K562 (cell line): ENCODE data around the gene IL24. TPM values are rescaled to one million over a fixed set of nuclear protein-coding genes. Genes with fewer than 3 reads are reported as not detected.

ENCODE experiments used
- CBX5 ChIP-seq: IDR thresholded peaks from 2 replicates; pipeline ENCODE4 v1.6.1; 2014; ENCODE audit warnings: low read depth, borderline replicate concordance
- CHD2 ChIP-seq: IDR thresholded peaks from 2 replicates; pipeline ENCODE4 v1.6.1; 2011; ENCODE audit warnings: low read depth, low read length
- DLX4 ChIP-seq: fragments of 250-450 bp; sonication (Bioruptor Pico); IDR thresholded peaks from 2 replicates; pipeline ENCODE4 v1.6.1; 2021; ENCODE audit warnings: mild to moderate bottlenecking
- E2F4 ChIP-seq: sonication (generic); formaldehyde crosslinking; IDR thresholded peaks from 2 replicates; pipeline ENCODE4 v1.8.0; 2022; ENCODE audit warnings: mild to moderate bottlenecking, low read depth, missing genetic modification reagents
- ELF4 ChIP-seq: fragments of 450-650 bp; formaldehyde crosslinking; IDR thresholded peaks from 2 replicates; pipeline ENCODE4 v1.4.0; 2022; ENCODE audit warnings: missing genetic modification characterization
- HMG20B ChIP-seq: fragments of 250-450 bp; sonication (Bioruptor Pico); IDR thresholded peaks from 2 replicates; pipeline ENCODE4 v1.5.0; 2021; ENCODE audit warnings: mild to moderate bottlenecking
- KDM1A ChIP-seq, 2 experiments: fragments of 450-650 bp; IDR thresholded peaks; 2 replicates each; pipeline ENCODE4 v1.6.1; 2016; ENCODE audit warnings: mild to moderate bottlenecking in 2 of 2
- L3MBTL2 ChIP-seq: fragments of 450-650 bp; IDR thresholded peaks from 2 replicates; pipeline ENCODE4 v1.6.1; 2016; ENCODE audit warnings: mild to moderate bottlenecking, moderate library complexity
- PCBP1 ChIP-seq: fragments of 200-400 bp; formaldehyde crosslinking; IDR thresholded peaks from 2 replicates; pipeline ENCODE4 v1.6.1; 2018; ENCODE audit warnings: mild to moderate bottlenecking, low read depth, low read length; ENCODE audit not compliant: poor library complexity, severe bottlenecking
- RBM25 ChIP-seq: fragments of 200-400 bp; formaldehyde crosslinking; IDR thresholded peaks from 2 replicates; pipeline ENCODE4 v1.6.1; 2018; ENCODE audit warnings: low read length, low read depth, moderate library complexity; ENCODE audit not compliant: severe bottlenecking
- TEAD1 ChIP-seq, 2 experiments: fragments of 450-650 bp in 1 of 2; sonication (generic) in 1 of 2; formaldehyde crosslinking; IDR thresholded peaks; 2 replicates each; pipeline versions ENCODE4 v1.4.0 to v1.8.0; 2020 to 2022; ENCODE audit warnings: mild to moderate bottlenecking in 2 of 2, missing genetic modification reagents in 1 of 2
- XRCC5 ChIP-seq: fragments of 200-400 bp; formaldehyde crosslinking; IDR thresholded peaks from 2 replicates; pipeline ENCODE4 v1.6.1; 2017; ENCODE audit warnings: low read depth, mild to moderate bottlenecking, low read length
- ZC3H8 ChIP-seq: fragments of 450-650 bp; IDR thresholded peaks from 2 replicates; pipeline ENCODE4 v1.6.1; 2017
- ZNF224 ChIP-seq: sonication (generic); formaldehyde crosslinking; IDR thresholded peaks from 2 replicates; pipeline ENCODE4 v1.8.0; 2022; ENCODE audit warnings: mild to moderate bottlenecking, missing genetic modification reagents
- ZNF592 ChIP-seq: fragments of 450-650 bp; IDR thresholded peaks from 2 replicates; pipeline ENCODE4 v1.6.1; 2017; ENCODE audit warnings: antibody characterized with exemption, mild to moderate bottlenecking
- ZNF707 ChIP-seq: fragments of 250-450 bp; sonication (Bioruptor Pico); conservative IDR thresholded peaks from 2 replicates; pipeline ENCODE4 v1.8.0; 2022; ENCODE audit warnings: inconsistent platforms, mild to moderate bottlenecking, moderate library complexity
- polyA plus RNA-seq, 8 experiments: library from polyadenylated mRNA; depleted of rRNA in 4 of 8; stranded (reverse) in 5 of 8; unstranded in 3 of 8; fragments of >200 nt; fragmentation: Nextera tagmentation in 2 of 8; fragmentation: Illumina TruSeq in 1 of 8; extraction: Ambion mirVana in 2 of 8; extraction: Trizol in 1 of 8; gene quantifications; 2 replicates each; pipeline versions ENCODE4 v1.2.1 to v1.2.3, GENCODE V29; 2011 to 2014; ENCODE audit warnings: inconsistent platforms in 1 of 8, missing spikeins in 1 of 8
- total RNA-seq, 7 experiments: library from RNA; depleted of rRNA in 6 of 7; stranded (reverse); fragments of >200 nt in 6 of 7; fragmentation: Illumina TruSeq in 2 of 7; extraction: Trizol in 2 of 7; gene quantifications; 2 replicates each; pipeline versions ENCODE4 v1.2.1 to v1.2.3, GENCODE V29; 2011 to 2021; ENCODE audit warnings: low replicate concordance in 1 of 7
- TF ChIP-seq, protein P1 (sequence below): fragments of 450-650 bp; IDR thresholded peaks from 2 replicates; pipeline ENCODE4 v1.6.1; 2016; ENCODE audit warnings: low read depth, mild to moderate bottlenecking, moderate library complexity
- TF ChIP-seq, protein P2 (sequence below): fragments of 250-450 bp; sonication (Bioruptor Pico); IDR thresholded peaks from 2 replicates; pipeline ENCODE4 v1.9.0; 2021; ENCODE audit warnings: mild to moderate bottlenecking, inconsistent platforms

The IL24 gene
- total and polyA plus RNA-seq, 9 of the 15 experiments (the other 6 are each of a cell fraction or from before 2014, with no cell fraction given): 0.04 to 0.19 TPM; not detected in 7

GRCh38 chr1:206907304-206907991 is 10.2 kb downstream of the IL24 start (continued):
- TF ChIP-seq L3MBTL2 (peak; percentile 29; the same call in 1 of the 2 replicates), XRCC5 (0 out of 2 replicates have a peak, but pooled peaks have one; percentile 54), ZNF707 (no peak), ZNF224 (CRISPR knock-in tag) (no peak), E2F4 (CRISPR knock-in tag) (no peak), HMG20B (CRISPR knock-in tag) (no peak), PCBP1 (no peak), ZC3H8 (no peak), CBX5 (no peak), ELF4 (CRISPR knock-in tag) (no peak), CHD2 (no peak), ZNF592 (peak; percentile 36; the same call in 1 of the 2 replicates), RBM25 (no peak), TEAD1 (CRISPR knock-in tag; IDR thresholded peaks at IDR 0.05) (peak; percentile 28 to 52; a peak in 1 of 4 replicates), KDM1A (IDR thresholded peaks at IDR 0.05) (no peak), DLX4 (no peak)
- TF ChIP-seq, protein P1, sequence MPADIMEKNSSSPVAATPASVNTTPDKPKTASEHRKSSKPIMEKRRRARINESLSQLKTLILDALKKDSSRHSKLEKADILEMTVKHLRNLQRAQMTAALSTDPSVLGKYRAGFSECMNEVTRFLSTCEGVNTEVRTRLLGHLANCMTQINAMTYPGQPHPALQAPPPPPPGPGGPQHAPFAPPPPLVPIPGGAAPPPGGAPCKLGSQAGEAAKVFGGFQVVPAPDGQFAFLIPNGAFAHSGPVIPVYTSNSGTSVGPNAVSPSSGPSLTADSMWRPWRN: no peak
- TF ChIP-seq, protein P2, sequence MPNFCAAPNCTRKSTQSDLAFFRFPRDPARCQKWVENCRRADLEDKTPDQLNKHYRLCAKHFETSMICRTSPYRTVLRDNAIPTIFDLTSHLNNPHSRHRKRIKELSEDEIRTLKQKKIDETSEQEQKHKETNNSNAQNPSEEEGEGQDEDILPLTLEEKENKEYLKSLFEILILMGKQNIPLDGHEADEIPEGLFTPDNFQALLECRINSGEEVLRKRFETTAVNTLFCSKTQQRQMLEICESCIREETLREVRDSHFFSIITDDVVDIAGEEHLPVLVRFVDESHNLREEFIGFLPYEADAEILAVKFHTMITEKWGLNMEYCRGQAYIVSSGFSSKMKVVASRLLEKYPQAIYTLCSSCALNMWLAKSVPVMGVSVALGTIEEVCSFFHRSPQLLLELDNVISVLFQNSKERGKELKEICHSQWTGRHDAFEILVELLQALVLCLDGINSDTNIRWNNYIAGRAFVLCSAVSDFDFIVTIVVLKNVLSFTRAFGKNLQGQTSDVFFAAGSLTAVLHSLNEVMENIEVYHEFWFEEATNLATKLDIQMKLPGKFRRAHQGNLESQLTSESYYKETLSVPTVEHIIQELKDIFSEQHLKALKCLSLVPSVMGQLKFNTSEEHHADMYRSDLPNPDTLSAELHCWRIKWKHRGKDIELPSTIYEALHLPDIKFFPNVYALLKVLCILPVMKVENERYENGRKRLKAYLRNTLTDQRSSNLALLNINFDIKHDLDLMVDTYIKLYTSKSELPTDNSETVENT: no peak
